GM19023 (cell line): ENCODE measurements around the gene RTN4RL1.

Experiments used
- ATAC-seq: cut with Tn5 transposase; IDR thresholded peaks from one replicate; pipeline ENCODE4 v1.9.1; 2021; ENCODE audit warnings: mild to moderate bottlenecking, moderate library complexity; ENCODE audit not compliant: unreplicated experiment

Gene RTN4RL1

GRCh38 chr17:2025220-2025621, at the start of gene RTN4RL1:
TSS of gene RTN4RL1 (minus strand) at chr17:2025334. CDS start at chr17:2024865, 469 bp downstream.
- ATAC-seq = no peak

GRCh38 chr17:2074919-2075318, 49.8 kb upstream of the RTN4RL1 start:
- ATAC-seq = no peak

- no peak for ATAC-seq
Measured at GRCh38 chr17:2071455-2072281, 46.5 kb upstream of the RTN4RL1 start.

GRCh38 chr17:2071024-2071385, 45.9 kb upstream of the RTN4RL1 start:
- no peak for ATAC-seq

- ATAC-seq = peak; percentile 80
Measured at GRCh38 chr17:2070241-2071023, 45.3 kb upstream of the RTN4RL1 start.

- ATAC-seq = no peak
Measured at GRCh38 chr17:2068519-2069051, 43.5 kb upstream of the RTN4RL1 start.

- no peak for ATAC-seq
Measured at GRCh38 chr17:2068031-2068518, 42.9 kb upstream of the RTN4RL1 start.

GRCh38 chr17:2067608-2068024, 42.5 kb upstream of the RTN4RL1 start:
- ATAC-seq = no peak

- no peak for ATAC-seq
Measured at GRCh38 chr17:2067048-2067561, 42.0 kb upstream of the RTN4RL1 start.

- ATAC-seq = no peak
Measured at GRCh38 chr17:2065949-2066400, 40.8 kb upstream of the RTN4RL1 start.

GRCh38 chr17:2064980-2065785, 40.0 kb upstream of the RTN4RL1 start:
- no peak for ATAC-seq

- no peak for ATAC-seq
Measured at GRCh38 chr17:2064520-2064971, 39.4 kb upstream of the RTN4RL1 start.

- ATAC-seq = no peak
Measured at GRCh38 chr17:2064147-2064489, 39.0 kb upstream of the RTN4RL1 start.

- ATAC-seq = no peak
Measured at GRCh38 chr17:2063261-2064146, 38.4 kb upstream of the RTN4RL1 start.

GRCh38 chr17:2062571-2063183, 37.5 kb upstream of the RTN4RL1 start:
- no peak for ATAC-seq

- ATAC-seq = no peak
Measured at GRCh38 chr17:2061441-2061958, 36.4 kb upstream of the RTN4RL1 start.

GRCh38 chr17:2060681-2061440, 35.7 kb upstream of the RTN4RL1 start:
- ATAC-seq = no peak

GRCh38 chr17:2060385-2060658, 35.2 kb upstream of the RTN4RL1 start:
- no peak for ATAC-seq
